HG03139 (cell line): ENCODE measurements around the gene SPAG9.

Experiments
- ATAC-seq: cut with Tn5 transposase; IDR thresholded peaks from one replicate; pipeline ENCODE4 v1.9.1; 2021; ENCODE audit not compliant: unreplicated experiment

Gene SPAG9

GRCh38 chr17:51044976-51045375 lies 75.7 kb downstream of the SPAG9 start:
- no peak for ATAC-seq

GRCh38 chr17:51036084-51036483 lies 84.6 kb downstream of the SPAG9 start:
- ATAC-seq: no peak

GRCh38 chr17:51035431-51035830 lies 85.2 kb downstream of the SPAG9 start:
- no peak for ATAC-seq

GRCh38 chr17:51034800-51035199 lies 85.9 kb downstream of the SPAG9 start:
- ATAC-seq: no peak

DNA sequence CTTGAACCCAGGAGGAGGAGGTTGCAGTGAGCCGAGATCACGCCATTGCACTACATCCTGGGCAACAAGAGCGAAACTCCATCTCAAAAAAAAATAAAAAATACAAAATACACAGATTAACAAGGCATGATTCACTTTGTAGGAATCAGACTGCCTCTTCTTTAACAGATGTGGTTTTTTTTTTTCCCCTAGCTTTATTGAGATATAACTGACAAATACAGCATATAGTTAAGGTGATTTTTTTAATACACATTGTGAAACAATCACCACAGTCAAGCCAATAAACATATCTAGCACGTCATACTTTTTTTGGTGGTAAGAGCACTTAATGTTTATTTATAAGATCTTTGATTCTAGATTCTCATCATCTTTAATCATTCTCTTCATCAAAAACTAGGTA lies 87.8 kb downstream of the SPAG9 start:
- no peak for ATAC-seq

- no peak for ATAC-seq
Measured at GRCh38 chr17:51029568-51030463, 90.9 kb downstream of the SPAG9 start.

DNA sequence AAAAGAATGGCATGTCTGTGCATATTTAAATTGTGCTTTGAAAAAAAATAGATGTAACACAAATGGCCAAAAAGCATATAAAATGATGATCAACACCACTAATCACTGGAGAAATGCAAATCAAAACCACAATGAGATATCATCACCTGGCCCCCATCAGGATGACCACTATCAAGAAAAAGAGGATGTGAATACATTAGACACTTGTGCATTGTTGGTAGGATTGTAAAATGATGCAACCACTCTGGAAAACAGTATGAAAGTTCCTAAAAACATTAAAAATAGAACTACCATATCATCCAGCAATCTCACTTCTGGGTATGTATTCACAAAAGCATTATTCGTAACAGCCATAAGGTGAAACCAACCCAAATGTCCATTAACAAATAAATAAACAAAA lies 91.5 kb downstream of the SPAG9 start:
- ATAC-seq: no peak

GRCh38 chr17:51028176-51028863 lies 92.3 kb downstream of the SPAG9 start:
- no peak for ATAC-seq

GRCh38 chr17:51018541-51018940 lies 102.1 kb downstream of the SPAG9 start:
- no peak for ATAC-seq

GRCh38 chr17:51017270-51017669 lies 103.4 kb downstream of the SPAG9 start:
- no peak for ATAC-seq

DNA sequence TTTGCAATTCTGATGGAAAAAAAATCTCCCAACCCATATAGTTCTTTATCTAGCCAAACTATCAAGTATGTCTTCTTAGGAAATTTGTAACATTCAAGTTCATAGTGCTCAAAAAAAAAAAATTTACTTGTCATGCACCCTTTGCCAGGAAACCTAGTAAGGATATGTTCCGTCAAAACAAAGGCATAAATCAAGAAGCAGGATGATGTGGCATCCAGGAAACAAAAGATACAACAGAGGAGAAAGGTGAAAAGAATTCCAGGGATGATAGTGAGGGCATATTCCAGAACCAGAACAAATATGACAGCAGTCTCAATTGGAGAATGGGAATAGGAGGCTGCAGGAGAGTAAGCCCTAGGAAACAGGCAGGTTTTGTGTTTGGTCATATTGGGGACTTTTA lies 104.6 kb downstream of the SPAG9 start:
- no peak for ATAC-seq

GRCh38 chr17:51015145-51015558 lies 105.5 kb downstream of the SPAG9 start:
- ATAC-seq: no peak

GRCh38 chr17:51014129-51014528 lies 106.5 kb downstream of the SPAG9 start:
- no peak for ATAC-seq

DNA sequence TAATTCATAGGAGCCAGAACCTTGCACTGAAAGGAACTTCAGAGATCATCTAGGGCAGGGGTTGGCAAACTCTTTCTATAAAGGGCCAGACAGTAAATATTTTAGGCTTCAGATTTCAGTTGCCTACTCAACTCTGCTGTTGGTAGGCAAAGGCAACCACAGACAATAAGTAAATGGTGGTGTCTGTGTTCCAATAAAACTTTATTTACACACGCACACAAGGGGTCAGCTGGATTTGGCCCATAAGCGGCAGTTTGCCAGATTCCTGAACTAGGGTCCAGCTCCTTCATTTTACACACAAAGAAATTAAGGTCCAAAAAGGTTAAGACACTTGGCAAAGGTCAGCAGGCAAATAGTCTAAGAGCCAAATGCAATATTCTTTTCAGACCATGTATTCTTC lies 107.3 kb downstream of the SPAG9 start:
- ATAC-seq: no peak

- ATAC-seq: no peak
Measured at GRCh38 chr17:51012538-51012937, 108.1 kb downstream of the SPAG9 start.

GRCh38 chr17:51010173-51010675 lies 110.4 kb downstream of the SPAG9 start:
- no peak for ATAC-seq

DNA sequence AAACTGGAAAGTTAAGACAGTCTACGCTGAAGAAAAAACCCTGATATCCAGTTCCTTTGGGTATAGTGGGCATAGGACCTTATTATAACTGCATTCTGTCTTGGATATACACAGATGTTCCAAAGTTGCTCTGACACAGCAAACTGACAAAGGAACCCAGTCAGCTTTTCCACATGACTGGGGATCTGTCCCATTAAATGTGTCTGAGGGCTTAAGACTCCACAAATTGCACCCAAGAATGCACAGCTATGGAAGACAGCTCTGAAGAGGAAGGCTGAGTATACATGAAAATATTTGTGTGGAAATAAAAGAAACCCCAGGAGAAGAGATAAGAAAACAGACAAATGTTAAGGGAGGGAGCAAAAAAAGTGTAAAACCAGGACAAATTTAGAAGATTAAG lies 114.1 kb downstream of the SPAG9 start:
- no peak for ATAC-seq

DNA sequence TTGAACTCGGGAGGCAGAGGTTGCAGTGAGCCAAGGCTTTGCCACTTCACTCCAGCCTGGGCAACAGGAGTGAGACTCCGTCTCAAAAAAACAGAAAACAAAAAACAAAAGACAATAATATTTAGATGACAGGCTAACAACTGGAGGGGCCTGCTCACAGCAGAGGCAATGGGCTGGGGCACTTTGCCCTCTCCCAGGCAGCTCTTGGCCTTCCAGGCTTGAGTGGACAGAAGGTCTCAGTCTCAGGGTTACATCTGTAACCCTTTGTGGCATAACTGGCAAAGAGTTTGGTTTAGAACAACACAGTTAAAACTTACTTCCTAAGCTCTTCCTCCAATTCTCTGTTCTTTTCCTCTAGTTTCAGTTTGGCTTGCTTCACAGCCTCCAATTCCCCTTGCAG lies 114.9 kb downstream of the SPAG9 start:
- ATAC-seq: no peak

- ATAC-seq: no peak
Measured at GRCh38 chr17:51004249-51004648, 116.4 kb downstream of the SPAG9 start.

GRCh38 chr17:51000835-51001638 lies 119.6 kb downstream of the SPAG9 start:
- no peak for ATAC-seq

DNA sequence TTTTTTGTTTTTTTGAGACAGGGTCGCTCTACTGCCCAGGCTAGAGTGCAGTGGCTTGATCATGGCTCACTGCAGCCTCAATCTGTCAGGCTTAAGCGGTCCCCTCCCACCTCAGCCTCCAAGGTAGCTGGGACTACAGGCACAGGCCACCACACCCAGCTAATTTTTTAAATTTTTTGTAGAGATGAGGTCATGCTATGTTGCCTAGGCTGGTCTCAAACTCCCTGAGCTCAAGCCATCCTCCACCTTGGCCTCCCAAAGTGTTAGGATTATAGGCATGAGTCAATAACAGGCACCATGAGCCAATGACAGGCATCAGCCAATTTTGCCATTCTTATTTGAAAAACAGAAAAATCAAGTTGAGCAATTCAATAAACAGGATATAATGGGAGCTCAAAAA lies 125.0 kb downstream of the SPAG9 start:
- no peak for ATAC-seq
